Measurements from ENCODE around the gene PPP1R7. TPM values are rescaled to one million over a fixed set of nuclear protein-coding genes. Genes with fewer than 3 reads are reported as not detected.

PPP1R7 gene
- total RNA-seq, 1 donor from 2014 or later: 52.9 TPM

DNA sequence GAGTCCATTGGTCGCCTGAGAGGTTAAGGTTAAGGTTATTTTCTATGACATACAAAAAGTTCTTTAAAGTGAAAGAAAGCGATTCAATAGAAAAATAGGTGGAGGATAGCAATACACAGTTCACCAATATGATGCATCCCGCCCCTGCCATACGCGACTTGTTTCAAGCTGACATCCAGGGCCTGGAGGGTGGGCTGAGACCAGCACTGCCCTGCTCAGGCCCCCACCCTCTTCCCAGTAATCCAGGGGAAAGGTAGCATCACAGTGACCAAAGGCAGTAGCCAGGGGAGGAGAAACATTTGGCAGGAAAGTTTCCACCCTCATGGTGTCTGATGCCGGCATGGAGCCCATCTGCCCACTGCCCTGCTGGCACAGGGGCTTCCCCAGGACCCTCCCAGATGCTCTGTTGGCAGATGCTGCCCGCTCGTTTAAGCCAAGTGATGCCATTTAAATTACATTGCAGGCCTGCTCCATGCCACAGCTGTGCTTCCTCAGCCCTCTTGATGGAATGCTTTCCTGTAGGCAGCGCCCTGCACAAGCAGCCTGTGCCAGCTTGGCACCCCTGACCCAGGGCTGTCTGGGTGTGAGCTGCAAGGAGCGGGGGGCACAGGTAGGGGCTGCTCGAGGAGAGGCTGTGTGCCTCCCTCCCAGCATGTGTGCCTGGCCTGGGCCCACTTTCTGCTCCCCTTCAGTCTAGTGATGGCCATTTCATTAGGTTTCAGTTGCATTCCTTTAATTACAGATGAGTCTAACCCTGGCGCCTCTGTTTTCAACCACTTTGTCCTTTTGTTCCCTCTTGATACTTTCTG lies 27.5 kb downstream of the PPP1R7 start:
- Histone ChIP-seq H3F3A (ENCODE audit: low read depth) (no peaks in the 10 kb centered on the region), H3K27me3 (no peaks in the 10 kb centered on the region), H4K20me1 (ENCODE audit: low read depth) (no peaks in the 10 kb centered on the region), H3K4me1 (no peaks in the 10 kb centered on the region), H3K9me3 (ENCODE audit: low read depth) (no peaks in the 10 kb centered on the region), H3K4me3 (no peak overlapping the region), H3K79me2 (ENCODE audit: low read depth) (no peaks in the 10 kb centered on the region), H3K9ac (no peak overlapping the region), H2AFZ (replicated peaks) (no peak overlapping the region), H3K36me3 (no peaks in the 10 kb centered on the region), H3K4me2 (no peak overlapping the region), H3K27ac (no peak overlapping the region)
- Mint-ChIP-seq H3K27ac (no peak overlapping the region), H3K36me3 (peaks cover 14% of the 10 kb centered on the region), H3K4me3 (no peak overlapping the region), H3K9me3 (no peaks in the 10 kb centered on the region), H3K4me1 (peaks cover 8% of the 10 kb centered on the region), H3K27me3 (ENCODE audit: insufficient read depth, low read depth) (peaks cover 2% of the 10 kb centered on the region)
- no peak for TF ChIP-seq EZH2phosphoT487 (IDR thresholded peaks at IDR 0.05)
- TF ChIP-seq, protein P1, sequence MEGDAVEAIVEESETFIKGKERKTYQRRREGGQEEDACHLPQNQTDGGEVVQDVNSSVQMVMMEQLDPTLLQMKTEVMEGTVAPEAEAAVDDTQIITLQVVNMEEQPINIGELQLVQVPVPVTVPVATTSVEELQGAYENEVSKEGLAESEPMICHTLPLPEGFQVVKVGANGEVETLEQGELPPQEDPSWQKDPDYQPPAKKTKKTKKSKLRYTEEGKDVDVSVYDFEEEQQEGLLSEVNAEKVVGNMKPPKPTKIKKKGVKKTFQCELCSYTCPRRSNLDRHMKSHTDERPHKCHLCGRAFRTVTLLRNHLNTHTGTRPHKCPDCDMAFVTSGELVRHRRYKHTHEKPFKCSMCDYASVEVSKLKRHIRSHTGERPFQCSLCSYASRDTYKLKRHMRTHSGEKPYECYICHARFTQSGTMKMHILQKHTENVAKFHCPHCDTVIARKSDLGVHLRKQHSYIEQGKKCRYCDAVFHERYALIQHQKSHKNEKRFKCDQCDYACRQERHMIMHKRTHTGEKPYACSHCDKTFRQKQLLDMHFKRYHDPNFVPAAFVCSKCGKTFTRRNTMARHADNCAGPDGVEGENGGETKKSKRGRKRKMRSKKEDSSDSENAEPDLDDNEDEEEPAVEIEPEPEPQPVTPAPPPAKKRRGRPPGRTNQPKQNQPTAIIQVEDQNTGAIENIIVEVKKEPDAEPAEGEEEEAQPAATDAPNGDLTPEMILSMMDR (IDR thresholded peaks at IDR 0.05): no peak
- TF ChIP-seq EZH2 (IDR thresholded peaks at IDR 0.05): no peak
- no peak for DNase-seq (ENCODE audit: low spot score)

DNA sequence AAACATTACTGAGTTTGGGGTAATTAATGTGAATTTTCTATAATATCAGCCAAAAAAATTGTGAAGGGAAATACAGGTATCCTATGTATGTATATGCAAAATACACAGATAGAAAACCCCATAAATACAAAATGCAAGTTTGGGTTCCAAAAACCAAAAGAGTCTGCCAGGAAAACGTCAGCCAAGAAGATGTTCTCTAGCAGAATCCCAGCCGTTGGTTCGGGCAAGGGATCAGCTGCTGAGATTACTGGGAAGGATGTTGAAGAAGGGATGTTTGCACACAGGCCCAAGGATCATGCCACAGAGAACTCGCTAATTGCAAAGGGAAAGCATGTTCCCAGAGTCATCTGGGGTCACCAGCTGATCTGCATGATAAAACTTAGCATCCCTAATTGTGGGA lies 28.7 kb downstream of the PPP1R7 start:
- H3K27ac Mint-ChIP-seq: no peak overlapping the region
- no peak overlapping the region for H2AFZ ChIP-seq (replicated peaks)
- no peaks in the 10 kb centered on the region for H3K9me3 Mint-ChIP-seq

DNA sequence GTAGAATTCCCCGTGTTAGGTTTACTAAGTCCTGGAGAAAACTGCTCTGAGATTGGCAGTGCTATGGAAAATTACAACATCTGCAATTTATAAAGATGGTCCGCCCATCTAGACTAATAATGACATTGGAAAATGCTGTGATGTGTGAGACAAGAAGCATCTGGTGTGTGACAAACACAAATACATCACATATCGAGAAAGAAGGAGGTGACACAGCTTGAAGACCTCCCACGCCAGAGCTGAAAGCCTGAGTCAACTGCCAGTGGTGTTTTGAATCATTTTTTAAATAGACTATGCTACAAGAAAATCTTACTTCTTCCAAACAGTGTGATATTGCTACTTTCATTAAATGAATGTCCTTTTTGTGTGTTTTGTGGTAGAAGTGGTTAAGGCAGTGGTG lies 29.6 kb downstream of the PPP1R7 start:
- Histone ChIP-seq H3K9ac (no peak overlapping the region), H3K27ac (no peak overlapping the region), H3F3A (ENCODE audit: low read depth) (no peaks in the 10 kb centered on the region), H3K4me3 (no peak overlapping the region), H3K4me1 (no peaks in the 10 kb centered on the region), H2AFZ (replicated peaks) (no peak overlapping the region), H3K4me2 (no peak overlapping the region), H3K36me3 (no peaks in the 10 kb centered on the region), H4K20me1 (ENCODE audit: low read depth) (no peaks in the 10 kb centered on the region), H3K79me2 (ENCODE audit: low read depth) (no peaks in the 10 kb centered on the region), H3K9me3 (ENCODE audit: low read depth) (no peaks in the 10 kb centered on the region), H3K27me3 (no peaks in the 10 kb centered on the region)
- H3K9me3 Mint-ChIP-seq: no peaks in the 10 kb centered on the region
- H3K36me3 Mint-ChIP-seq: peaks cover 6% of the 10 kb centered on the region
- no peak overlapping the region for H3K4me3 Mint-ChIP-seq
- peaks cover 8% of the 10 kb centered on the region for H3K4me1 Mint-ChIP-seq
- peaks cover 2% of the 10 kb centered on the region for H3K27me3 Mint-ChIP-seq (ENCODE audit: insufficient read depth, low read depth)
- no peak for DNase-seq (ENCODE audit: low spot score)
- H3K27ac Mint-ChIP-seq: no peak overlapping the region
- no peak for TF ChIP-seq EZH2 (IDR thresholded peaks at IDR 0.05)
- TF ChIP-seq, protein P1 (IDR thresholded peaks at IDR 0.05): no peak
- TF ChIP-seq EZH2phosphoT487 (IDR thresholded peaks at IDR 0.05): no peak

More for the DNA sequence above, 28.7 kb downstream of the PPP1R7 start:
- Mint-ChIP-seq H3K4me1 (peaks cover 8% of the 10 kb centered on the region), H3K36me3 (peaks cover 8% of the 10 kb centered on the region), H3K27me3 (ENCODE audit: insufficient read depth, low read depth) (peaks cover 2% of the 10 kb centered on the region), H3K4me3 (no peak overlapping the region)
- Histone ChIP-seq H3F3A (ENCODE audit: low read depth) (no peaks in the 10 kb centered on the region), H3K4me2 (no peak overlapping the region), H3K9ac (no peak overlapping the region), H3K79me2 (ENCODE audit: low read depth) (no peaks in the 10 kb centered on the region), H3K4me3 (no peak overlapping the region), H3K4me1 (no peaks in the 10 kb centered on the region), H3K27ac (no peak overlapping the region), H3K36me3 (no peaks in the 10 kb centered on the region), H3K27me3 (no peaks in the 10 kb centered on the region), H4K20me1 (ENCODE audit: low read depth) (no peaks in the 10 kb centered on the region), H3K9me3 (ENCODE audit: low read depth) (no peaks in the 10 kb centered on the region)
- TF ChIP-seq EZH2 (IDR thresholded peaks at IDR 0.05) (no peak), EZH2phosphoT487 (IDR thresholded peaks at IDR 0.05) (no peak)
- TF ChIP-seq, protein P1 (IDR thresholded peaks at IDR 0.05): no peak
- DNase-seq (ENCODE audit: low spot score): no peak

Data from neural progenitor cell (in vitro differentiated cells).